GM23338 (cell line): ENCODE measurements around the gene TAF11. TPM values are rescaled to one million over a fixed set of nuclear protein-coding genes. Genes with fewer than 3 reads are reported as not detected.
"Not testable (repeated sequence)": the region's sequence is repeated elsewhere in the genome, so short reads cannot be mapped to it uniquely, and the experiment has no call there.

Source experiments
- ATAC-seq: fragments of 200-7000 bp; cut with Tn5 transposase; 3 replicates; pipeline ENCODE4 v1.9.1; 2020
- DNase-seq: peaks from one replicate; pipeline ENCODE4 v3.0.0-alpha.2; 2015; ENCODE audit warnings: low spot score
- H2AFZ ChIP-seq: fragments of 200-600 bp; sonication (generic); 2 replicates; pipeline ENCODE4 v1.8.0; 2016; ENCODE audit warnings: antibody characterized with exemption, mild to moderate bottlenecking, moderate library complexity
- H3F3A ChIP-seq: fragments of 200-600 bp; sonication (generic); replicated peaks from 2 replicates; pipeline ENCODE4 v1.8.0; 2017; ENCODE audit warnings: antibody characterized with exemption, mixed run types, low read depth
- H3K27ac ChIP-seq: fragments of 200-600 bp; sonication (generic); 2 replicates; pipeline ENCODE4 v1.6.1; 2016; ENCODE audit warnings: low read depth
- H3K27me3 ChIP-seq: fragments of 200-600 bp; sonication (generic); 2 replicates; pipeline ENCODE4 v1.8.0; 2016; ENCODE audit warnings: mild to moderate bottlenecking, mixed run types, moderate library complexity; ENCODE audit not compliant: insufficient read depth
- H3K36me3 ChIP-seq: fragments of 200-600 bp; sonication (generic); 2 replicates; pipeline ENCODE4 v1.8.0; 2016; ENCODE audit warnings: mild to moderate bottlenecking; ENCODE audit not compliant: insufficient read depth
- H3K4me1 ChIP-seq: fragments of 200-600 bp; sonication (generic); 2 replicates; pipeline ENCODE4 v1.8.0; 2016; ENCODE audit warnings: mild to moderate bottlenecking, moderate library complexity; ENCODE audit not compliant: insufficient read depth
- H3K4me2 ChIP-seq: fragments of 200-600 bp; sonication (generic); 2 replicates; pipeline ENCODE4 v1.7.1; 2017; ENCODE audit warnings: mixed run types
- H3K4me3 ChIP-seq: fragments of 200-600 bp; sonication (generic); 2 replicates; pipeline ENCODE4 v1.6.1; 2016; ENCODE audit warnings: mixed run types
- H3K79me2 ChIP-seq: fragments of 200-600 bp; sonication (generic); replicated peaks from 2 replicates; pipeline ENCODE4 v1.8.0; 2017; ENCODE audit warnings: mild to moderate bottlenecking; ENCODE audit not compliant: insufficient read depth
- H3K9me2 ChIP-seq: fragments of 200-600 bp; sonication (generic); 2 replicates; pipeline ENCODE4 v1.8.0; 2017; ENCODE audit not compliant: insufficient read depth
- H4K20me1 ChIP-seq: fragments of 200-600 bp; sonication (generic); replicated peaks from 2 replicates; pipeline ENCODE4 v1.8.0; 2017; ENCODE audit warnings: mild to moderate bottlenecking; ENCODE audit not compliant: insufficient read depth
- H3K27ac Mint-ChIP-seq: 2 replicates; pipeline ENCODE4 v1.8.0; 2020; ENCODE audit warnings: inconsistent platforms, mild to moderate bottlenecking, moderate library complexity, mixed read lengths
- H3K27me3 Mint-ChIP-seq: 3 replicates; pipeline ENCODE4 v1.8.0; 2022; ENCODE audit warnings: low read depth, mild to moderate bottlenecking, moderate library complexity, mixed read lengths, inconsistent platforms; ENCODE audit not compliant: insufficient read depth, poor library complexity
- H3K36me3 Mint-ChIP-seq: 3 replicates; pipeline ENCODE4 v1.8.0; 2021; ENCODE audit warnings: low read depth, mild to moderate bottlenecking, inconsistent platforms, moderate library complexity, mixed read lengths
- H3K4me1 Mint-ChIP-seq: 3 replicates; pipeline ENCODE4 v1.8.0; 2020; ENCODE audit warnings: mild to moderate bottlenecking, inconsistent platforms, mixed read lengths
- H3K4me3 Mint-ChIP-seq: 3 replicates; pipeline ENCODE4 v1.8.0; 2021; ENCODE audit warnings: moderate library complexity, mild to moderate bottlenecking, inconsistent platforms, mixed read lengths
- H3K9me3 Mint-ChIP-seq: 3 replicates; pipeline ENCODE4 v1.8.0; 2020; ENCODE audit warnings: moderate library complexity, mild to moderate bottlenecking, inconsistent platforms, mixed read lengths
- CREB1 ChIP-seq: fragments of 250-450 bp; sonication (Bioruptor Pico); IDR thresholded peaks from 2 replicates; pipeline ENCODE4 v1.5.0; 2020; ENCODE audit warnings: low read depth, mild to moderate bottlenecking, moderate library complexity
- CTCF ChIP-seq, 2 experiments: fragments of 200-600 bp in 1 of 2; sonication (generic) in 1 of 2; conservative IDR thresholded peaks; 2 replicates each; pipeline versions ENCODE4 v1.5.1 to v1.6.1; 2016 to 2017; ENCODE audit warnings: antibody characterized with exemption in 2 of 2, low read depth in 2 of 2, mild to moderate bottlenecking in 2 of 2, moderate library complexity in 1 of 2
- ETS1 ChIP-seq: IDR thresholded peaks from 2 replicates; pipeline ENCODE4 v1.6.1; 2016; ENCODE audit warnings: antibody characterized with exemption
- NANOG ChIP-seq: IDR thresholded peaks from 2 replicates; pipeline ENCODE4 v1.6.1; 2016; ENCODE audit warnings: antibody characterized with exemption, borderline replicate concordance
- POLR2AphosphoS5 ChIP-seq: IDR thresholded peaks from 2 replicates; pipeline ENCODE4 v1.6.1; 2016; ENCODE audit warnings: antibody characterized with exemption, low read depth
- ZNF114 ChIP-seq: fragments of 250-450 bp; sonication (Bioruptor Pico); IDR thresholded peaks from 2 replicates; pipeline ENCODE4 v1.5.0; 2020; ENCODE audit warnings: mild to moderate bottlenecking, moderate library complexity
- long read RNA-seq: library from polyadenylated mRNA; unstranded; transcript quantifications from one replicate; pipeline ENCODE4 v2.0.0, GENCODE V29; 2020; ENCODE audit not compliant: unreplicated experiment
- polyA plus RNA-seq: library from polyadenylated mRNA; unstranded; fragments of >200 nt; fragmentation: Nextera tagmentation; extraction: Ambion mirVana; gene quantifications from 2 replicates; pipeline ENCODE4 v1.2.1, GENCODE V29; 2016
- total RNA-seq: library from RNA; depleted of rRNA; stranded (reverse); fragments of >200 nt; shearing (Covaris generic); gene quantifications from 2 replicates; pipeline ENCODE4 v1.2.3, GENCODE V29; 2014; rRNA removed

Gene TAF11
- total RNA-seq = 49.4 and 51.1 TPM in 2 replicates
- 65.3 and 69.4 TPM in 2 replicates for polyA plus RNA-seq
- long read RNA-seq, transcript TAF11-201 (5 exons, 1,580 nt) = major isoform, 58 of 70 reads
- long read RNA-seq, partial matches to known transcripts = 6 of 70 reads
- long read RNA-seq, other reads (novel, unspliced or antisense) = 5 of 70 reads

- 0 out of 2 replicates have a peak, but pooled peaks cover 11% of the 10 kb centered on the region for H3K36me3 ChIP-seq
- H3F3A ChIP-seq = no peaks in the 10 kb centered on the region
- H3K4me3 ChIP-seq = peak within 1 kb of the TSS; percentile 77
- Mint-ChIP-seq H3K36me3 (peaks cover 18% of the 10 kb centered on the region; the same call in 2 of the 3 replicates), H3K4me3 (peak within 1 kb of the TSS; percentile 100), H3K27ac (peak within 1 kb of the TSS; percentile 99), H3K9me3 (no peaks in the 10 kb centered on the region), H3K4me1 (peaks cover 10% of the 10 kb centered on the region), H3K27me3 (peaks cover 9% of the 10 kb centered on the region)
- H3K27ac ChIP-seq = peak within 1 kb of the TSS; percentile 94
- peak within 1 kb of the TSS; percentile 88 for H3K4me2 ChIP-seq
- no peaks in the 10 kb centered on the region for H3K9me2 ChIP-seq
- peak within 1 kb of the TSS; percentile 48; the same call in 1 of the 2 replicates for H2AFZ ChIP-seq
- H3K4me1 ChIP-seq = peaks cover 9% of the 10 kb centered on the region
- peaks cover 3% of the 10 kb centered on the region; the same call in 1 of the 2 replicates for H4K20me1 ChIP-seq
- peaks cover 82% of the 10 kb centered on the region for H3K79me2 ChIP-seq
- ATAC-seq (peak; percentile 84), DNase-seq (peak; percentile 98)
- H3K27me3 ChIP-seq = no peaks in the 10 kb centered on the region
- TF ChIP-seq NANOG (no peak), CREB1 (peak; percentile 97), ETS1 (peak; percentile 88), POLR2AphosphoS5 (peak; percentile 85), CTCF (conservative IDR thresholded peaks at IDR 0.05; ENCODE audit: low read depth in 2 of 2) (no peak), ZNF114 (CRISPR knock-in tag) (0 out of 2 replicates have a peak, but pooled peaks have one; percentile 25)
Measured at GRCh38 chr6:34887753-34888513, at the start of gene TAF11. TAF11 (minus strand) TSS chr6:34888042; CDS start chr6:34887957, 85 bp downstream.

- Histone ChIP-seq H2AFZ (no peak overlapping the region), H3K36me3 (no peaks in the 10 kb centered on the region), H3K27me3 (no peaks in the 10 kb centered on the region), H3K4me2 (no peak overlapping the region), H4K20me1 (peaks cover 36% of the 10 kb centered on the region), H3K4me1 (peaks cover 8% of the 10 kb centered on the region), H3K79me2 (peaks cover 34% of the 10 kb centered on the region), H3K9me2 (no peaks in the 10 kb centered on the region), H3K4me3 (no peak overlapping the region), H3K27ac (no peak overlapping the region), H3F3A (no peaks in the 10 kb centered on the region)
- Mint-ChIP-seq H3K27me3 (no peaks in the 10 kb centered on the region), H3K9me3 (no peaks in the 10 kb centered on the region), H3K36me3 (no peaks in the 10 kb centered on the region), H3K4me1 (peaks cover 7% of the 10 kb centered on the region), H3K27ac (no peak overlapping the region), H3K4me3 (no peak overlapping the region)
- DNase-seq (no peak), ATAC-seq (no peak)
- TF ChIP-seq CREB1 = no peak
Measured at GRCh38 chr6:34934516-34934915, 46.7 kb upstream of the TAF11 start.

GRCh38 chr6:34932202-34932601, 44.4 kb upstream of the TAF11 start:
- H3K4me3 ChIP-seq, H3K4me3 Mint-ChIP-seq, H3K36me3 ChIP-seq, H3K4me2 ChIP-seq, H3K9me3 Mint-ChIP-seq, H3K4me1 ChIP-seq, H3F3A ChIP-seq, H3K36me3 Mint-ChIP-seq, H3K27ac ChIP-seq, H3K27me3 Mint-ChIP-seq, H2AFZ ChIP-seq, DNase-seq, H3K27ac Mint-ChIP-seq, ATAC-seq, H3K27me3 ChIP-seq, H3K9me2 ChIP-seq: not testable (repeated sequence)
- peaks cover 16% of the 10 kb centered on the region for H3K4me1 Mint-ChIP-seq
- peaks cover 43% of the 10 kb centered on the region for H4K20me1 ChIP-seq
- peaks cover 28% of the 10 kb centered on the region for H3K79me2 ChIP-seq
